Activated T-helper 1 cell treated with anti-CD3 and anti-CD28 coated beads, Interleukin-12 subunit alpha, Interleukin-12 subunit beta, Interleukin-2, Interleukin-4 antibody, amounts not matched to agents 30 ng/mL and 10 ng/mL and 1 ng/mL, durations not matched to agents 14 hours and 24 hours and 36 hours (primary cell): ENCODE data around the gene SRRM3. TPM values are rescaled to one million over a fixed set of nuclear protein-coding genes. Genes with fewer than 3 reads are reported as not detected.
"Not testable (repeated sequence)": the region's sequence is repeated elsewhere in the genome, so short reads cannot be mapped to it uniquely, and the experiment has no call there.

Experiments used
- DNase-seq: peaks from one replicate; pipeline ENCODE4 v3.0.0; 2021; ENCODE audit warnings: low spot score
- H3K27ac Mint-ChIP-seq: one replicate; pipeline ENCODE4 v1.8.0; 2021; ENCODE audit warnings: mild to moderate bottlenecking, mixed read lengths
- H3K27me3 Mint-ChIP-seq: one replicate; pipeline ENCODE4 v1.8.0; 2022; ENCODE audit warnings: mild to moderate bottlenecking, moderate library complexity, mixed read lengths; ENCODE audit not compliant: insufficient read depth
- H3K36me3 Mint-ChIP-seq: one replicate; pipeline ENCODE4 v1.8.0; 2021; ENCODE audit warnings: low read depth, mixed read lengths
- H3K4me1 Mint-ChIP-seq: one replicate; pipeline ENCODE4 v1.8.0; 2021; ENCODE audit warnings: low read depth, mixed read lengths
- H3K4me3 Mint-ChIP-seq: one replicate; pipeline ENCODE4 v1.8.0; 2021; ENCODE audit warnings: mild to moderate bottlenecking, moderate library complexity, mixed read lengths
- H3K9me3 Mint-ChIP-seq: one replicate; pipeline ENCODE4 v1.8.0; 2021; ENCODE audit warnings: mixed read lengths
- intact Hi-C: fragments of 100-400 bp; cut with micrococcal nuclease; formaldehyde crosslinking; loops from one replicate; pipeline ENCODE4 v1.15.1; 2024
- total RNA-seq: library from RNA; stranded (reverse); gene quantifications from 2 replicates; pipeline ENCODE4 v1.2.3, GENCODE V29; 2022

The SRRM3 gene
- total RNA-seq, 1 donor from 2014 or later = not detected

- peaks cover 10% of the 10 kb centered on the region for H3K4me1 Mint-ChIP-seq
- H3K4me3 Mint-ChIP-seq = no peak overlapping the region
- intact Hi-C loops = no loop called here
- H3K27me3 Mint-ChIP-seq = no peaks in the 10 kb centered on the region
- DNase-seq = no peak
- H3K36me3 Mint-ChIP-seq = no peaks in the 10 kb centered on the region
- H3K27ac Mint-ChIP-seq = no peak overlapping the region
- no peaks in the 10 kb centered on the region for H3K9me3 Mint-ChIP-seq
Measured at GRCh38 chr7:76173566-76174205, 28.0 kb upstream of the SRRM3 start.

- intact Hi-C loops, H3K4me1 Mint-ChIP-seq, H3K27ac Mint-ChIP-seq, H3K4me3 Mint-ChIP-seq, H3K36me3 Mint-ChIP-seq, DNase-seq, H3K27me3 Mint-ChIP-seq, H3K9me3 Mint-ChIP-seq: not testable (repeated sequence)
Measured at GRCh38 chr7:76176951-76177350, 24.7 kb upstream of the SRRM3 start.

- intact Hi-C loops = no loop called here
- no peak for DNase-seq
Measured at GRCh38 chr7:76179686-76180085, 22.0 kb upstream of the SRRM3 start.

GRCh38 chr7:76182225-76182960, 19.3 kb upstream of the SRRM3 start:
- Mint-ChIP-seq H3K27ac (no peak overlapping the region), H3K9me3 (no peaks in the 10 kb centered on the region)
- intact Hi-C loops = no loop called here

More at GRCh38 chr7:76179686-76180085, 22.0 kb upstream of the SRRM3 start:
- no peaks in the 10 kb centered on the region for H3K9me3 Mint-ChIP-seq
- no peaks in the 10 kb centered on the region for H3K36me3 Mint-ChIP-seq
- no peak overlapping the region for H3K4me3 Mint-ChIP-seq
- no peak overlapping the region for H3K27ac Mint-ChIP-seq
- peaks cover 6% of the 10 kb centered on the region for H3K4me1 Mint-ChIP-seq
- H3K27me3 Mint-ChIP-seq = no peaks in the 10 kb centered on the region

GRCh38 chr7:76185187-76185896, 16.4 kb upstream of the SRRM3 start:
- intact Hi-C loops = no loop called here
- H3K27ac Mint-ChIP-seq = no peak overlapping the region
- H3K27me3 Mint-ChIP-seq = peaks cover 4% of the 10 kb centered on the region
- H3K36me3 Mint-ChIP-seq = no peaks in the 10 kb centered on the region
- H3K4me1 Mint-ChIP-seq = no peaks in the 10 kb centered on the region
- H3K9me3 Mint-ChIP-seq = no peaks in the 10 kb centered on the region
- H3K4me3 Mint-ChIP-seq = no peak overlapping the region
- no peak for DNase-seq

More at GRCh38 chr7:76182225-76182960, 19.3 kb upstream of the SRRM3 start:
- peaks cover 6% of the 10 kb centered on the region for H3K4me1 Mint-ChIP-seq
- H3K36me3 Mint-ChIP-seq = no peaks in the 10 kb centered on the region
- no peak for DNase-seq
- no peak overlapping the region for H3K4me3 Mint-ChIP-seq
- peaks cover 4% of the 10 kb centered on the region for H3K27me3 Mint-ChIP-seq

- intact Hi-C loops = no loop called here
- H3K36me3 Mint-ChIP-seq = no peaks in the 10 kb centered on the region
- H3K27me3 Mint-ChIP-seq = peaks cover 4% of the 10 kb centered on the region
- no peaks in the 10 kb centered on the region for H3K9me3 Mint-ChIP-seq
- H3K4me1 Mint-ChIP-seq = no peaks in the 10 kb centered on the region
- DNase-seq = no peak
- no peak overlapping the region for H3K27ac Mint-ChIP-seq
- no peak overlapping the region for H3K4me3 Mint-ChIP-seq
Measured at GRCh38 chr7:76187272-76187671, 14.4 kb upstream of the SRRM3 start.

- H3K27ac Mint-ChIP-seq = no peak overlapping the region
- H3K27me3 Mint-ChIP-seq = peaks cover 4% of the 10 kb centered on the region
- no peaks in the 10 kb centered on the region for H3K4me1 Mint-ChIP-seq
- intact Hi-C loops = no loop called here
- H3K36me3 Mint-ChIP-seq = no peaks in the 10 kb centered on the region
- DNase-seq = no peak
- no peak overlapping the region for H3K4me3 Mint-ChIP-seq
- no peaks in the 10 kb centered on the region for H3K9me3 Mint-ChIP-seq
Measured at GRCh38 chr7:76189276-76189675, 12.4 kb upstream of the SRRM3 start.

- intact Hi-C loops = no loop called here
- H3K9me3 Mint-ChIP-seq = no peaks in the 10 kb centered on the region
- no peak for DNase-seq
- no peak overlapping the region for H3K4me3 Mint-ChIP-seq
- no peaks in the 10 kb centered on the region for H3K36me3 Mint-ChIP-seq
- peaks cover 7% of the 10 kb centered on the region for H3K27me3 Mint-ChIP-seq
- H3K4me1 Mint-ChIP-seq = no peaks in the 10 kb centered on the region
- no peak overlapping the region for H3K27ac Mint-ChIP-seq
Measured at GRCh38 chr7:76191783-76192240, 9.9 kb upstream of the SRRM3 start.

GRCh38 chr7:76193466-76193865, 8.2 kb upstream of the SRRM3 start:
- no peaks in the 10 kb centered on the region for H3K4me1 Mint-ChIP-seq
- H3K27me3 Mint-ChIP-seq = peaks cover 5% of the 10 kb centered on the region
- H3K4me3 Mint-ChIP-seq = no peak overlapping the region
- H3K27ac Mint-ChIP-seq = no peak overlapping the region
- intact Hi-C loops = no loop called here
- H3K36me3 Mint-ChIP-seq = no peaks in the 10 kb centered on the region
- no peaks in the 10 kb centered on the region for H3K9me3 Mint-ChIP-seq
- no peak for DNase-seq

GRCh38 chr7:76193883-76194282, 7.8 kb upstream of the SRRM3 start:
- Mint-ChIP-seq H3K4me3 (no peak overlapping the region), H3K4me1 (no peaks in the 10 kb centered on the region), H3K27me3 (peaks cover 5% of the 10 kb centered on the region), H3K36me3 (no peaks in the 10 kb centered on the region), H3K9me3 (no peaks in the 10 kb centered on the region), H3K27ac (no peak overlapping the region)
- intact Hi-C loops = no loop called here
- DNase-seq = no peak

- peaks cover 11% of the 10 kb centered on the region for H3K27me3 Mint-ChIP-seq
- H3K9me3 Mint-ChIP-seq = no peaks in the 10 kb centered on the region
- intact Hi-C loops = no loop called here
- DNase-seq = no peak
- no peak overlapping the region for H3K27ac Mint-ChIP-seq
- H3K36me3 Mint-ChIP-seq = no peaks in the 10 kb centered on the region
- no peak overlapping the region for H3K4me3 Mint-ChIP-seq
- H3K4me1 Mint-ChIP-seq = no peaks in the 10 kb centered on the region
Measured at GRCh38 chr7:76196786-76197185, 4.9 kb upstream of the SRRM3 start.

- no peaks in the 10 kb centered on the region for H3K4me1 Mint-ChIP-seq
- peaks cover 11% of the 10 kb centered on the region for H3K27me3 Mint-ChIP-seq
- no peaks in the 10 kb centered on the region for H3K36me3 Mint-ChIP-seq
- H3K27ac Mint-ChIP-seq = no peak overlapping the region
- no peaks in the 10 kb centered on the region for H3K9me3 Mint-ChIP-seq
- H3K4me3 Mint-ChIP-seq = no peak overlapping the region
- intact Hi-C loops = no loop called here
- no peak for DNase-seq
Measured at GRCh38 chr7:76198202-76198601, 3.5 kb upstream of the SRRM3 start.

- no peaks in the 10 kb centered on the region for H3K4me1 Mint-ChIP-seq
- H3K4me3 Mint-ChIP-seq = no peak overlapping the region
- intact Hi-C loops = loop anchor here (5.0 kb wide), 1 partner anchor 35 kb away; no protein-coding TSS in a partner anchor
- H3K36me3 Mint-ChIP-seq = no peaks in the 10 kb centered on the region
- no peak overlapping the region for H3K27ac Mint-ChIP-seq
- H3K27me3 Mint-ChIP-seq = peaks cover 10% of the 10 kb centered on the region
- H3K9me3 Mint-ChIP-seq = no peaks in the 10 kb centered on the region
- DNase-seq = no peak
Measured at GRCh38 chr7:76202666-76203030, 952 bp downstream of the SRRM3 start.
